DND-41 (cell line): ENCODE results near the gene NPFFR2.

Experiments
- ATAC-seq: fragments of 200-7000 bp; cut with Tn5 transposase; 3 replicates; pipeline ENCODE4 v1.9.1; 2021; ENCODE audit warnings: low read depth; ENCODE audit not compliant: insufficient read depth
- DNase-seq: peaks from one replicate; pipeline ENCODE4 v3.0.0-alpha.2; 2020
- H2AFZ ChIP-seq: 2 replicates; pipeline ENCODE4 v1.6.0; 2012; ENCODE audit warnings: low read depth, low read length
- H3K27ac ChIP-seq: 2 replicates; pipeline ENCODE4 v1.5.1; 2012; ENCODE audit warnings: low read length, inconsistent platforms
- H3K27me3 ChIP-seq: fragments of 200-600 bp; sonication (generic); 2 replicates; pipeline ENCODE4 v1.6.0; 2012; ENCODE audit warnings: low read length, mild to moderate bottlenecking, inconsistent platforms; ENCODE audit not compliant: insufficient read depth, poor library complexity
- H3K36me3 ChIP-seq: 2 replicates; pipeline ENCODE4 v1.5.1; 2012; ENCODE audit warnings: low read length, inconsistent platforms; ENCODE audit not compliant: insufficient read depth
- H3K4me1 ChIP-seq: 2 replicates; pipeline ENCODE4 v1.5.1; 2012; ENCODE audit warnings: mild to moderate bottlenecking, low read length; ENCODE audit not compliant: insufficient read depth
- H3K4me2 ChIP-seq: 2 replicates; pipeline ENCODE4 v1.6.0; 2012; ENCODE audit warnings: mild to moderate bottlenecking, moderate library complexity, low read length, inconsistent platforms; ENCODE audit not compliant: insufficient read depth
- H3K4me3 ChIP-seq, 2 experiments: fragments of 200-600 bp in 1 of 2; shearing (Covaris generic) in 1 of 2; 2 replicates each; pipeline ENCODE4 v1.5.1; 2012 to 2016; ENCODE audit warnings: inconsistent platforms in 2 of 2, low read length in 2 of 2, mild to moderate bottlenecking in 2 of 2, low read depth in 1 of 2, moderate library complexity in 1 of 2
- H3K79me2 ChIP-seq: 2 replicates; pipeline ENCODE4 v1.6.0; 2012; ENCODE audit warnings: low read length, inconsistent platforms; ENCODE audit not compliant: insufficient read depth
- H3K9ac ChIP-seq: 2 replicates; pipeline ENCODE4 v1.6.0; 2012; ENCODE audit warnings: low read depth, mild to moderate bottlenecking, inconsistent platforms, low read length, moderate library complexity
- H3K9me3 ChIP-seq: 2 replicates; pipeline ENCODE4 v1.5.1; 2012; ENCODE audit warnings: low read length, moderate library complexity, mild to moderate bottlenecking, inconsistent platforms; ENCODE audit not compliant: insufficient read depth, severe bottlenecking
- H4K20me1 ChIP-seq: 2 replicates; pipeline ENCODE4 v1.6.0; 2012; ENCODE audit warnings: low read length; ENCODE audit not compliant: insufficient read depth
- CTCF ChIP-seq: IDR thresholded peaks from 2 replicates; pipeline ENCODE4 v1.5.1; 2012; ENCODE audit warnings: borderline replicate concordance, low read length, moderate library complexity, mild to moderate bottlenecking; ENCODE audit not compliant: poor library complexity, severe bottlenecking; ENCODE audit errors: extremely low read depth
- EZH2 ChIP-seq: IDR thresholded peaks from 3 replicates; pipeline ENCODE4 v1.6.1; 2012; ENCODE audit warnings: borderline replicate concordance, low read depth, mild to moderate bottlenecking, moderate library complexity, low read length, inconsistent platforms; ENCODE audit not compliant: severe bottlenecking

Gene NPFFR2

GRCh38 chr4:72194046-72194445 lies 162.2 kb downstream of the NPFFR2 start:
- H2AFZ ChIP-seq: no peak overlapping the region
- H3K27me3 ChIP-seq: no peaks in the 10 kb centered on the region
- no peak for ATAC-seq
- no peak for TF ChIP-seq CTCF
- no peak for TF ChIP-seq EZH2
- DNase-seq: no peak
- H3K79me2 ChIP-seq: no peaks in the 10 kb centered on the region
- no peaks in the 10 kb centered on the region for H3K4me1 ChIP-seq
- H3K4me2 ChIP-seq: no peak overlapping the region
- H3K4me3 ChIP-seq: no peak overlapping the region
- H3K27ac ChIP-seq: no peak overlapping the region
- H3K9ac ChIP-seq: no peak overlapping the region
- no peaks in the 10 kb centered on the region for H3K36me3 ChIP-seq
- no peaks in the 10 kb centered on the region for H4K20me1 ChIP-seq
- H3K9me3 ChIP-seq: no peaks in the 10 kb centered on the region

- H3K4me2 ChIP-seq: no peak overlapping the region
- H3K4me1 ChIP-seq: no peaks in the 10 kb centered on the region
- H3K9ac ChIP-seq: no peak overlapping the region
Measured at GRCh38 chr4:72194453-72194852, 162.7 kb downstream of the NPFFR2 start.

More at GRCh38 chr4:72194453-72194852, 162.7 kb downstream of the NPFFR2 start:
- no peak overlapping the region for H3K4me3 ChIP-seq
- no peaks in the 10 kb centered on the region for H3K9me3 ChIP-seq
- H3K27ac ChIP-seq: no peak overlapping the region
- DNase-seq (no peak), ATAC-seq (no peak)
- H3K36me3 ChIP-seq: no peaks in the 10 kb centered on the region
- no peak overlapping the region for H2AFZ ChIP-seq
- no peaks in the 10 kb centered on the region for H4K20me1 ChIP-seq
- no peaks in the 10 kb centered on the region for H3K27me3 ChIP-seq
- H3K79me2 ChIP-seq: no peaks in the 10 kb centered on the region
- no peak for TF ChIP-seq CTCF
- no peak for TF ChIP-seq EZH2
